GM12878 (cell line): Measurements from ENCODE around the gene MID1. TPM values are rescaled to one million over a fixed set of nuclear protein-coding genes. Genes with fewer than 3 reads are reported as not detected.

Experiments
- ATAC-seq: fragments of 200-7000 bp; cut with Tn5 transposase; 3 replicates; pipeline ENCODE4 v1.9.1; 2020; ENCODE audit warnings: mild to moderate bottlenecking, moderate library complexity
- BruUV-seq: library from RNA; stranded (reverse); fragments of 400-500 nt; replicated peaks from 2 replicates; lab custom pipeline; 2021; lab: Mats Ljungman, UMichigan
- CTCF ChIA-PET: fragments of 300-600 bp; sonication (Branson Sonifier 250); formaldehyde crosslinking; extraction: SDS; loops from one replicate; lab custom pipeline; 2021; ENCODE audit warnings: inconsistent platforms; lab: Yijun Ruan, JAX
- POLR2A ChIA-PET: fragments of 350-600 bp; formaldehyde crosslinking; extraction: SDS; loops from one replicate; lab custom pipeline; 2021; ENCODE audit warnings: inconsistent platforms; lab: Charles Lee
- RAD21 ChIA-PET: fragments of 300-600 bp; sonication (Branson Sonifier 250); formaldehyde crosslinking; loops from one replicate; lab custom pipeline; 2023; ENCODE audit warnings: antibody characterized with exemption; ENCODE audit not compliant: unreplicated experiment; lab: Charles Lee
- SMC1A ChIA-PET: fragments of 300-600 bp; sonication (Branson Sonifier 250); formaldehyde crosslinking; loops from one replicate; lab custom pipeline; 2023; ENCODE audit not compliant: unreplicated experiment, uncharacterized antibody; lab: Charles Lee
- DNase-seq: peaks from one replicate; pipeline ENCODE4 v3.0.0-alpha.2; 2011; ENCODE audit warnings: low read depth, low spot score
- FAIRE-seq: peaks from 3 replicates; lab custom pipeline; 2011; peaks lifted over from hg19 to GRCh38; lab: Jason Lieb, UNC
- H2AFZ ChIP-seq: 2 replicates; pipeline ENCODE4 v1.6.0; 2011; ENCODE audit warnings: low read depth, low read length, control low read depth; ENCODE audit not compliant: control insufficient read depth
- H3K27ac ChIP-seq: 2 replicates; pipeline ENCODE4 v1.5.1; 2011; ENCODE audit warnings: control low read depth; ENCODE audit not compliant: control insufficient read depth, insufficient read depth
- H3K27me3 ChIP-seq, 2 experiments: replicated peaks in 1 of 2; 2 replicates each; pipeline versions ENCODE4 v1.6.0 to v1.6.1; 2011; ENCODE audit warnings: low read length in 1 of 2; ENCODE audit not compliant: control insufficient read depth in 2 of 2, insufficient read depth in 2 of 2
- H3K36me3 ChIP-seq, 2 experiments: 2 replicates each; pipeline ENCODE4 v1.5.1; 2011; ENCODE audit warnings: low read length in 1 of 2; ENCODE audit not compliant: control insufficient read depth in 2 of 2, insufficient read depth in 2 of 2
- H3K4me1 ChIP-seq: 2 replicates; pipeline ENCODE4 v1.6.1; 2011; ENCODE audit warnings: mild to moderate bottlenecking, low read length, moderate library complexity, mixed read lengths; ENCODE audit not compliant: control insufficient read depth, insufficient read depth
- H3K4me2 ChIP-seq: 2 replicates; pipeline ENCODE4 v1.6.0; 2011; ENCODE audit warnings: control low read depth; ENCODE audit not compliant: control insufficient read depth, insufficient read depth
- H3K4me3 ChIP-seq: fragments of 200-600 bp; sonication (generic); 2 replicates; pipeline ENCODE4 v1.5.1; 2016
- H3K79me2 ChIP-seq: 2 replicates; pipeline ENCODE4 v1.6.0; 2011; ENCODE audit warnings: low read length; ENCODE audit not compliant: control insufficient read depth, insufficient read depth
- H3K9ac ChIP-seq: 2 replicates; pipeline ENCODE4 v1.8.0; 2011; ENCODE audit warnings: low read length, control low read depth, mixed read lengths; ENCODE audit not compliant: control insufficient read depth, insufficient read depth
- H3K9me3 ChIP-seq: replicated peaks from 3 replicates; pipeline ENCODE4 v1.5.1; 2011; ENCODE audit warnings: mild to moderate bottlenecking, low read length; ENCODE audit not compliant: control insufficient read depth, insufficient read depth
- H4K20me1 ChIP-seq: 2 replicates; pipeline ENCODE4 v1.6.0; 2011; ENCODE audit not compliant: control insufficient read depth, insufficient read depth
- CBX3 ChIP-seq: fragments of 200-600 bp; sonication (generic); IDR thresholded peaks from 2 replicates; pipeline ENCODE4 v1.6.1; 2016; ENCODE audit warnings: low read depth, borderline replicate concordance
- EP300 ChIP-seq, 2 experiments: fragments of 150-350 bp in 1 of 2; IDR thresholded peaks; 2 replicates each; pipeline ENCODE4 v1.6.1; 2011 to 2012; ENCODE audit warnings: low read depth in 2 of 2, low read length in 2 of 2, borderline replicate concordance in 1 of 2, improper control_type of control experiment in 1 of 2, inconsistent platforms in 1 of 2; ENCODE audit not compliant: control insufficient read depth in 1 of 2
- NFIC ChIP-seq: IDR thresholded peaks from 2 replicates; pipeline ENCODE4 v1.6.1; 2012; ENCODE audit warnings: low read depth, mild to moderate bottlenecking, inconsistent platforms, low read length, moderate library complexity
- POLR2AphosphoS5 ChIP-seq: IDR thresholded peaks from 2 replicates; pipeline ENCODE4 v1.6.1; 2011; ENCODE audit warnings: mild to moderate bottlenecking, low read length, inconsistent platforms
- TCF7 ChIP-seq: IDR thresholded peaks from 2 replicates; pipeline ENCODE4 v1.6.1; 2014; ENCODE audit warnings: antibody characterized with exemption, borderline replicate concordance
- ZNF217 ChIP-seq: fragments of 450-650 bp; IDR thresholded peaks from 2 replicates; pipeline ENCODE4 v1.6.1; 2017; ENCODE audit warnings: antibody characterized with exemption, mild to moderate bottlenecking
- ZNF274 ChIP-seq: IDR thresholded peaks from one replicate; pipeline ENCODE4 v1.8.0; 2011; ENCODE audit not compliant: insufficient read length, insufficient read depth
- in situ Hi-C: fragments of 300-500 bp; cut with MboI; formaldehyde crosslinking; loops from 9 replicates; pipeline ENCODE4 v1.14.3; 2018; ENCODE audit warnings: mixed read lengths
- intact Hi-C: fragments of 100-400 bp; cut with micrococcal nuclease; formaldehyde crosslinking; loops from one replicate; pipeline ENCODE4 v1.14.2; 2022; ENCODE audit not compliant: unreplicated experiment
- polyA plus RNA-seq, 11 experiments: library from polyadenylated mRNA; depleted of rRNA in 4 of 11; unstranded in 6 of 11; stranded (reverse) in 5 of 11; fragments of >200 nt; fragmentation: Nextera tagmentation in 4 of 11; fragmentation: Illumina TruSeq in 1 of 11; extraction: Ambion mirVana in 4 of 11; extraction: Trizol in 1 of 11; gene quantifications; 1 replicate in 1 of 11; 2 replicates in 10 of 11; pipeline versions ENCODE4 v1.2.1 to v1.2.3, GENCODE V29; 2011 to 2016; ENCODE audit warnings: inconsistent platforms in 2 of 11, missing spikeins in 2 of 11, low read depth in 1 of 11
- total RNA-seq, 4 experiments: library from RNA; depleted of rRNA in 3 of 4; stranded (reverse); fragments of >200 nt in 3 of 4; fragmentation: Illumina TruSeq in 1 of 4; extraction: Trizol in 1 of 4; gene quantifications; 2 replicates each; pipeline versions ENCODE4 v1.2.1 to v1.2.3, GENCODE V29; 2013 to 2021
- TF ChIP-seq, protein P1 (sequence below): fragments of 450-650 bp; IDR thresholded peaks from 2 replicates; pipeline ENCODE4 v1.6.1; 2017; ENCODE audit warnings: mild to moderate bottlenecking
- TF ChIP-seq, protein P2 (sequence below): fragments of 450-650 bp; formaldehyde crosslinking; IDR thresholded peaks from 2 replicates; pipeline ENCODE4 v1.4.0; 2022; ENCODE audit warnings: mild to moderate bottlenecking, moderate library complexity
- TF ChIP-seq, protein P3 (sequence below): fragments of 450-650 bp; IDR thresholded peaks from 2 replicates; pipeline ENCODE4 v1.6.1; 2018; ENCODE audit warnings: mild to moderate bottlenecking, low read depth, moderate library complexity; ENCODE audit not compliant: partially characterized antibody

MID1 gene
- total and polyA plus RNA-seq, 10 of the 15 experiments (the other 5 are each of a cell fraction or from before 2014, with no cell fraction given) = 0.04 to 0.51 (median 0.14) TPM; not detected in 1

- DNase-seq (no peak), ATAC-seq (no peak), FAIRE-seq (no peak)
- intact Hi-C loops = no loop called here
- Histone ChIP-seq H3K9me3 (no peaks in the 10 kb centered on the region), H2AFZ (no peak overlapping the region), H3K4me1 (no peaks in the 10 kb centered on the region), H3K9ac (no peak overlapping the region), H3K27me3 (no peaks in the 10 kb centered on the region), H4K20me1 (no peaks in the 10 kb centered on the region), H3K4me3 (no peak overlapping the region), H3K27ac (no peak overlapping the region), H3K36me3 (no peaks in the 10 kb centered on the region), H3K79me2 (no peaks in the 10 kb centered on the region), H3K4me2 (no peak overlapping the region)
- ChIA-PET CTCF (no interaction called here), POLR2A (no interaction called here), SMC1A (interaction anchor here (1.6 kb wide), 1 partner anchor 10 kb away, joined by 6 read pairs; no protein-coding TSS in a partner anchor), RAD21 (no interaction called here)
- in situ Hi-C loops = no loop called here
- BruUV-seq = no TSS peak
- TF ChIP-seq, protein P1, sequence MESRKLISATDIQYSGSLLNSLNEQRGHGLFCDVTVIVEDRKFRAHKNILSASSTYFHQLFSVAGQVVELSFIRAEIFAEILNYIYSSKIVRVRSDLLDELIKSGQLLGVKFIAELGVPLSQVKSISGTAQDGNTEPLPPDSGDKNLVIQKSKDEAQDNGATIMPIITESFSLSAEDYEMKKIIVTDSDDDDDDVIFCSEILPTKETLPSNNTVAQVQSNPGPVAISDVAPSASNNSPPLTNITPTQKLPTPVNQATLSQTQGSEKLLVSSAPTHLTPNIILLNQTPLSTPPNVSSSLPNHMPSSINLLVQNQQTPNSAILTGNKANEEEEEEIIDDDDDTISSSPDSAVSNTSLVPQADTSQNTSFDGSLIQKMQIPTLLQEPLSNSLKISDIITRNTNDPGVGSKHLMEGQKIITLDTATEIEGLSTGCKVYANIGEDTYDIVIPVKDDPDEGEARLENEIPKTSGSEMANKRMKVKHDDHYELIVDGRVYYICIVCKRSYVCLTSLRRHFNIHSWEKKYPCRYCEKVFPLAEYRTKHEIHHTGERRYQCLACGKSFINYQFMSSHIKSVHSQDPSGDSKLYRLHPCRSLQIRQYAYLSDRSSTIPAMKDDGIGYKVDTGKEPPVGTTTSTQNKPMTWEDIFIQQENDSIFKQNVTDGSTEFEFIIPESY = no peak
Measured at GRCh38 chrX:10519761-10520160, 100.6 kb downstream of the MID1 start.

- DNase-seq (no peak), ATAC-seq (no peak), FAIRE-seq (no peak)
- BruUV-seq = no TSS peak
- Histone ChIP-seq H3K79me2 (no peaks in the 10 kb centered on the region), H3K4me3 (no peak overlapping the region), H3K27me3 (no peaks in the 10 kb centered on the region), H3K27ac (no peak overlapping the region), H3K4me1 (no peaks in the 10 kb centered on the region), H3K36me3 (no peaks in the 10 kb centered on the region), H3K9ac (no peak overlapping the region), H3K4me2 (no peak overlapping the region), H3K9me3 (no peaks in the 10 kb centered on the region), H2AFZ (no peak overlapping the region), H4K20me1 (no peaks in the 10 kb centered on the region)
- CTCF ChIA-PET = no interaction called here
- SMC1A ChIA-PET = interaction anchor here (1.6 kb wide), 1 partner anchor 10 kb away, joined by 6 read pairs; no protein-coding TSS in a partner anchor
- RAD21 ChIA-PET = no interaction called here
- intact Hi-C loops (no loop called here), in situ Hi-C loops (no loop called here)
- POLR2A ChIA-PET = no interaction called here
- no peak for TF ChIP-seq ZNF274
- TF ChIP-seq POLR2AphosphoS5 = no peak
- TF ChIP-seq, protein P2, sequence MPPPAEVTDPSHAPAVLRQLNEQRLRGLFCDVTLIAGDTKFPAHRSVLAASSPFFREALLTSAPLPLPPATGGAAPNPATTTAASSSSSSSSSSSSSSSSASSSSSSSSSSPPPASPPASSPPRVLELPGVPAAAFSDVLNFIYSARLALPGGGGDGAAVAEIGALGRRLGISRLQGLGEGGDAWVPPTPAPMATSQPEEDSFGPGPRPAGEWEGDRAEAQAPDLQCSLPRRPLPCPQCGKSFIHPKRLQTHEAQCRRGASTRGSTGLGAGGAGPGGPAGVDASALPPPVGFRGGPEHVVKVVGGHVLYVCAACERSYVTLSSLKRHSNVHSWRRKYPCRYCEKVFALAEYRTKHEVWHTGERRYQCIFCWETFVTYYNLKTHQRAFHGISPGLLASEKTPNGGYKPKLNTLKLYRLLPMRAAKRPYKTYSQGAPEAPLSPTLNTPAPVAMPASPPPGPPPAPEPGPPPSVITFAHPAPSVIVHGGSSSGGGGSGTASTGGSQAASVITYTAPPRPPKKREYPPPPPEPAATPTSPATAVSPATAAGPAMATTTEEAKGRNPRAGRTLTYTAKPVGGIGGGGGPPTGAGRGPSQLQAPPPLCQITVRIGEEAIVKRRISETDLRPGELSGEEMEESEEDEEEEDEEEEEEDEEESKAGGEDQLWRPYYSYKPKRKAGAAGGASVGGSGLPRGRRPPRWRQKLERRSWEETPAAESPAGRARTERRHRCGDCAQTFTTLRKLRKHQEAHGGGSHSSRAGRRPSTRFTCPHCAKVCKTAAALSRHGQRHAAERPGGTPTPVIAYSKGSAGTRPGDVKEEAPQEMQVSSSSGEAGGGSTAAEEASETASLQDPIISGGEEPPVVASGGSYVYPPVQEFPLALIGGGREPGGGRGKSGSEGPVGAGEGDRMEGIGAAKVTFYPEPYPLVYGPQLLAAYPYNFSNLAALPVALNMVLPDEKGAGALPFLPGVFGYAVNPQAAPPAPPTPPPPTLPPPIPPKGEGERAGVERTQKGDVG = no peak
- no peak for TF ChIP-seq CBX3
- TF ChIP-seq NFIC = no peak
- no peak for TF ChIP-seq EP300 (IDR thresholded peaks at IDR 0.05; ENCODE audit: borderline replicate concordance in 1 of 2, control insufficient read depth in 1 of 2, low read depth in 2 of 2, low read length in 2 of 2)
- TF ChIP-seq ZNF217 = no peak
- TF ChIP-seq, protein P3, sequence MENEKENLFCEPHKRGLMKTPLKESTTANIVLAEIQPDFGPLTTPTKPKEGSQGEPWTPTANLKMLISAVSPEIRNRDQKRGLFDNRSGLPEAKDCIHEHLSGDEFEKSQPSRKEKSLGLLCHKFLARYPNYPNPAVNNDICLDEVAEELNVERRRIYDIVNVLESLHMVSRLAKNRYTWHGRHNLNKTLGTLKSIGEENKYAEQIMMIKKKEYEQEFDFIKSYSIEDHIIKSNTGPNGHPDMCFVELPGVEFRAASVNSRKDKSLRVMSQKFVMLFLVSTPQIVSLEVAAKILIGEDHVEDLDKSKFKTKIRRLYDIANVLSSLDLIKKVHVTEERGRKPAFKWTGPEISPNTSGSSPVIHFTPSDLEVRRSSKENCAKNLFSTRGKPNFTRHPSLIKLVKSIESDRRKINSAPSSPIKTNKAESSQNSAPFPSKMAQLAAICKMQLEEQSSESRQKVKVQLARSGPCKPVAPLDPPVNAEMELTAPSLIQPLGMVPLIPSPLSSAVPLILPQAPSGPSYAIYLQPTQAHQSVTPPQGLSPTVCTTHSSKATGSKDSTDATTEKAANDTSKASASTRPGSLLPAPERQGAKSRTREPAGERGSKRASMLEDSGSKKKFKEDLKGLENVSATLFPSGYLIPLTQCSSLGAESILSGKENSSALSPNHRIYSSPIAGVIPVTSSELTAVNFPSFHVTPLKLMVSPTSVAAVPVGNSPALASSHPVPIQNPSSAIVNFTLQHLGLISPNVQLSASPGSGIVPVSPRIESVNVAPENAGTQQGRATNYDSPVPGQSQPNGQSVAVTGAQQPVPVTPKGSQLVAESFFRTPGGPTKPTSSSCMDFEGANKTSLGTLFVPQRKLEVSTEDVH = no peak
- TF ChIP-seq TCF7 = no peak
Measured at GRCh38 chrX:10519278-10519677, 101.1 kb downstream of the MID1 start.
